H1 (cell line): ENCODE results near the gene KLHDC8B. TPM values are rescaled to one million over a fixed set of nuclear protein-coding genes. Genes with fewer than 3 reads are reported as not detected.
A peak's percentile ranks its signal among the peaks of the same experiment; 100 is the strongest.

Source experiments
- CTCF ChIA-PET: fragments of 300-600 bp; sonication (Branson Sonifier 250); formaldehyde crosslinking; loops from one replicate; lab custom pipeline; 2021; ENCODE audit not compliant: partially characterized antibody; lab: Charles Lee
- POLR2A ChIA-PET: fragments of 300-600 bp; sonication (Branson Sonifier 250); formaldehyde crosslinking; loops from one replicate; lab custom pipeline; 2021; ENCODE audit warnings: inconsistent platforms; ENCODE audit not compliant: partially characterized antibody; lab: Charles Lee
- DNase-seq, 2 experiments: peaks; one replicate each; pipeline versions ENCODE4 v3.0.0 to v3.0.0-alpha.2; 2010 to 2022; ENCODE audit warnings: low spot score in 2 of 2, low read depth in 1 of 2, mixed read lengths in 1 of 2
- FAIRE-seq: peaks from 2 replicates; lab custom pipeline; 2011; peaks lifted over from hg19 to GRCh38; lab: Jason Lieb, UNC
- H2AFZ ChIP-seq: 2 replicates; pipeline ENCODE4 v1.8.1; 2012; ENCODE audit warnings: low read length, inconsistent platforms
- H2AK5ac ChIP-seq: 2 replicates; pipeline ENCODE4 v1.6.1; 2013; ENCODE audit warnings: low read depth, low read length
- H2BK120ac ChIP-seq: replicated peaks from 2 replicates; pipeline ENCODE3; 2013; ENCODE audit warnings: low read depth, low read length, inconsistent platforms
- H2BK12ac ChIP-seq: 2 replicates; pipeline ENCODE4 v1.6.1; 2013; ENCODE audit warnings: low read depth, low read length
- H2BK15ac ChIP-seq: 2 replicates; pipeline ENCODE4 v1.6.1; 2013; ENCODE audit warnings: low read length
- H2BK20ac ChIP-seq: 2 replicates; pipeline ENCODE4 v1.6.1; 2013; ENCODE audit warnings: low read length
- H2BK5ac ChIP-seq: 2 replicates; pipeline ENCODE4 v1.6.1; 2013; ENCODE audit warnings: low read depth, low read length
- H3K14ac ChIP-seq: 2 replicates; pipeline ENCODE4 v1.6.1; 2013; ENCODE audit warnings: inconsistent platforms; ENCODE audit not compliant: insufficient read length
- H3K18ac ChIP-seq: 2 replicates; pipeline ENCODE4 v1.6.1; 2013; ENCODE audit warnings: low read length; ENCODE audit errors: extremely low read depth
- H3K23ac ChIP-seq: 2 replicates; pipeline ENCODE4 v1.6.1; 2013; ENCODE audit warnings: inconsistent platforms; ENCODE audit not compliant: insufficient read length
- H3K23me2 ChIP-seq: 2 replicates; pipeline ENCODE4 v1.6.1; 2013; ENCODE audit warnings: low read depth, low read length
- H3K27ac ChIP-seq: 2 replicates; pipeline ENCODE4 v1.6.1; 2011; ENCODE audit warnings: low read depth, low read length, inconsistent platforms
- H3K27me3 ChIP-seq, 4 experiments: replicated peaks in 1 of 4; 1 replicate in 1 of 4; 2 replicates in 3 of 4; pipeline versions ENCODE4 v1.6.1 to v1.8.1; 2011 to 2013; ENCODE audit warnings: low read length in 3 of 4, mild to moderate bottlenecking in 3 of 4, inconsistent platforms in 2 of 4, mixed read lengths in 2 of 4, moderate library complexity in 1 of 4; ENCODE audit not compliant: control insufficient read depth in 3 of 4, insufficient read depth in 3 of 4; ENCODE audit errors: extremely low read depth in 1 of 4
- H3K36me3 ChIP-seq, 4 experiments: 2 replicates each; pipeline versions ENCODE4 v1.6.1 to v1.8.1; 2011 to 2013; ENCODE audit warnings: mild to moderate bottlenecking in 4 of 4, low read length in 3 of 4, moderate library complexity in 2 of 4, control low read depth in 1 of 4, inconsistent platforms in 1 of 4; ENCODE audit not compliant: insufficient read depth in 4 of 4, control insufficient read depth in 2 of 4
- H3K4ac ChIP-seq: replicated peaks from 2 replicates; pipeline ENCODE3; 2013; ENCODE audit warnings: low read length, low read depth, mixed read lengths, inconsistent platforms; ENCODE audit not compliant: insufficient read length
- H3K4me1 ChIP-seq, 4 experiments: replicated peaks in 1 of 4; 1 replicate in 1 of 4; 2 replicates in 3 of 4; pipeline versions ENCODE4 v1.6.1 to v1.8.1; 2011 to 2013; ENCODE audit warnings: low read length in 3 of 4, inconsistent platforms in 2 of 4, mixed read lengths in 1 of 4; ENCODE audit not compliant: insufficient read depth in 4 of 4, control insufficient read depth in 3 of 4
- H3K4me2 ChIP-seq, 2 experiments: 2 replicates each; pipeline versions ENCODE4 v1.6.1 to v1.8.1; 2011 to 2013; ENCODE audit warnings: low read depth in 2 of 2, low read length in 2 of 2, control low read depth in 1 of 2, inconsistent platforms in 1 of 2, mild to moderate bottlenecking in 1 of 2; ENCODE audit not compliant: insufficient read depth in 1 of 2
- H3K4me3 ChIP-seq, 4 experiments: fragments of 200-600, 300-600 bp in 1 of 4; sonication (generic), shearing (Covaris generic), sonication (Bioruptor Twin) in 1 of 4; 2 replicates each; pipeline versions ENCODE4 v1.5.1 to v1.8.1; 2011 to 2016; ENCODE audit warnings: low read length in 4 of 4, low read depth in 3 of 4, control low read depth in 2 of 4, inconsistent platforms in 2 of 4, mild to moderate bottlenecking in 2 of 4, mixed read lengths in 1 of 4, moderate library complexity in 1 of 4; ENCODE audit not compliant: insufficient read depth in 2 of 4; ENCODE audit errors: extremely low read depth in 1 of 4
- H3K56ac ChIP-seq: replicated peaks from 2 replicates; pipeline ENCODE3; 2013; ENCODE audit warnings: low read depth, mild to moderate bottlenecking, mixed read lengths, low read length, inconsistent platforms; ENCODE audit not compliant: insufficient read length
- H3K79me1 ChIP-seq: 2 replicates; pipeline ENCODE4 v1.6.1; 2013; ENCODE audit warnings: low read depth, low read length, control low read depth
- H3K79me2 ChIP-seq, 2 experiments: 2 replicates each; pipeline versions ENCODE4 v1.6.1 to v1.8.1; 2012 to 2013; ENCODE audit warnings: low read length in 2 of 2, mild to moderate bottlenecking in 2 of 2, inconsistent platforms in 1 of 2; ENCODE audit not compliant: insufficient read depth in 2 of 2, control insufficient read depth in 1 of 2
- H3K9ac ChIP-seq, 4 experiments: replicated peaks in 1 of 4; 1 replicate in 1 of 4; 2 replicates in 3 of 4; pipeline versions ENCODE4 v1.6.1 to v1.8.1; 2011 to 2013; ENCODE audit warnings: low read depth in 3 of 4, low read length in 3 of 4, control low read depth in 2 of 4, mild to moderate bottlenecking in 2 of 4, moderate library complexity in 2 of 4, inconsistent platforms in 1 of 4; ENCODE audit errors: extremely low read depth in 1 of 4
- H3K9me3 ChIP-seq, 2 experiments: 2 replicates each; pipeline versions ENCODE4 v1.6.1 to v1.8.1; 2012 to 2013; ENCODE audit warnings: mild to moderate bottlenecking in 2 of 2, moderate library complexity in 2 of 2, control low read depth in 1 of 2, inconsistent platforms in 1 of 2, low read depth in 1 of 2, low read length in 1 of 2, mixed read lengths in 1 of 2; ENCODE audit not compliant: insufficient read depth in 2 of 2
- H4K20me1 ChIP-seq, 2 experiments: replicated peaks in 1 of 2; 2 replicates each; pipeline versions ENCODE3 to v1.8.1; 2011 to 2013; ENCODE audit warnings: inconsistent platforms in 2 of 2, low read length in 2 of 2, mild to moderate bottlenecking in 1 of 2; ENCODE audit not compliant: insufficient read depth in 2 of 2, control insufficient read depth in 1 of 2
- H4K5ac ChIP-seq: 2 replicates; pipeline ENCODE4 v1.6.1; 2013; ENCODE audit warnings: low read length, low read depth, mixed read lengths, inconsistent platforms; ENCODE audit not compliant: insufficient read length
- H4K8ac ChIP-seq: 2 replicates; pipeline ENCODE4 v1.8.0; 2013; ENCODE audit warnings: mild to moderate bottlenecking, moderate library complexity, low read length, inconsistent platforms; ENCODE audit not compliant: insufficient read depth; ENCODE audit errors: extremely low read depth
- H4K91ac ChIP-seq: replicated peaks from 2 replicates; pipeline ENCODE3; 2013; ENCODE audit warnings: low read length, mixed read lengths, inconsistent platforms; ENCODE audit not compliant: insufficient read length
- ATF2 ChIP-seq: IDR thresholded peaks from 2 replicates; pipeline ENCODE4 v1.6.1; 2012; ENCODE audit warnings: low read length, inconsistent platforms
- BACH1 ChIP-seq: IDR thresholded peaks from 2 replicates; pipeline ENCODE4 v1.6.1; 2012; ENCODE audit warnings: low read length, improper control_type of control experiment
- EGR1 ChIP-seq: IDR thresholded peaks from 2 replicates; pipeline ENCODE4 v1.6.1; 2011; ENCODE audit warnings: low read depth, low read length, borderline replicate concordance
- KDM4A ChIP-seq: IDR thresholded peaks from one replicate; pipeline ENCODE4 v1.7.1; 2012; ENCODE audit warnings: low read depth, mild to moderate bottlenecking, moderate library complexity, low read length, inconsistent platforms; ENCODE audit not compliant: severe bottlenecking
- NANOG ChIP-seq: IDR thresholded peaks from 2 replicates; pipeline ENCODE4 v1.6.1; 2011; ENCODE audit warnings: low read length, low read depth, mild to moderate bottlenecking, inconsistent platforms; ENCODE audit not compliant: insufficient read depth, poor library complexity, severe bottlenecking
- SIN3A ChIP-seq, 2 experiments: IDR thresholded peaks in 1 of 2; conservative IDR thresholded peaks in 1 of 2; 2 replicates each; pipeline ENCODE4 v1.6.1; 2011 to 2012; ENCODE audit warnings: low read length in 2 of 2, improper control_type of control experiment in 1 of 2, low read depth in 1 of 2, mild to moderate bottlenecking in 1 of 2
- SP1 ChIP-seq: IDR thresholded peaks from 2 replicates; pipeline ENCODE4 v1.6.1; 2011; ENCODE audit warnings: low read depth, low read length
- TEAD4 ChIP-seq: IDR thresholded peaks from 2 replicates; pipeline ENCODE4 v1.6.1; 2012; ENCODE audit warnings: low read depth, low read length, inconsistent platforms, mixed read lengths
- YY1 ChIP-seq: IDR thresholded peaks from 2 replicates; pipeline ENCODE4 v1.6.1; 2011; ENCODE audit warnings: low read depth, mild to moderate bottlenecking, low read length
- WGBS, 2 experiments: shearing (Covaris generic) in 1 of 2; methylation state at CpG; one replicate each; pipeline versions ENCODE4 v1.1.6 to v1.1.7; 2013 to 2015; ENCODE audit warnings: low lambda C conversion rate in 2 of 2, mixed read lengths in 2 of 2, inconsistent platforms in 1 of 2, low coverage in 1 of 2, missing lambda C conversion rate in 1 of 2; ENCODE audit not compliant: insufficient replicate concordance in 2 of 2, insufficient coverage in 1 of 2, insufficient read length in 1 of 2; ENCODE audit errors: extremely low coverage in 1 of 2, missing lambda C conversion rate in 1 of 2; 5-methylcytosine and 5-hydroxymethylcytosine counted together
- polyA plus RNA-seq, 7 experiments: library from polyadenylated mRNA; depleted of rRNA in 3 of 7; stranded (reverse) in 5 of 7; unstranded in 2 of 7; fragments of >200 nt in 5 of 7; fragments of 200-250 nt in 2 of 7; gene quantifications; 1 replicate in 5 of 7; 2 replicates in 1 of 7; 4 replicates in 1 of 7; pipeline versions ENCODE4 v1.2.1 to v1.2.3, GENCODE V29; 2011 to 2013; ENCODE audit warnings: missing spikeins in 2 of 7, mixed read lengths in 2 of 7
- total RNA-seq: library from RNA; stranded (reverse); fragmentation: NEBNext Ultra II Directional; extraction: Animal tissue kit (Norgen Biotek cat#: 25700); gene quantifications from 2 replicates; pipeline ENCODE4 v1.2.1, GENCODE V29; 2021

The KLHDC8B gene
- total and polyA plus RNA-seq, 2 of the 8 experiments (the other 6 are each of a cell fraction or from before 2014, with no cell fraction given), result 15.8 to 21.3 TPM

DNA sequence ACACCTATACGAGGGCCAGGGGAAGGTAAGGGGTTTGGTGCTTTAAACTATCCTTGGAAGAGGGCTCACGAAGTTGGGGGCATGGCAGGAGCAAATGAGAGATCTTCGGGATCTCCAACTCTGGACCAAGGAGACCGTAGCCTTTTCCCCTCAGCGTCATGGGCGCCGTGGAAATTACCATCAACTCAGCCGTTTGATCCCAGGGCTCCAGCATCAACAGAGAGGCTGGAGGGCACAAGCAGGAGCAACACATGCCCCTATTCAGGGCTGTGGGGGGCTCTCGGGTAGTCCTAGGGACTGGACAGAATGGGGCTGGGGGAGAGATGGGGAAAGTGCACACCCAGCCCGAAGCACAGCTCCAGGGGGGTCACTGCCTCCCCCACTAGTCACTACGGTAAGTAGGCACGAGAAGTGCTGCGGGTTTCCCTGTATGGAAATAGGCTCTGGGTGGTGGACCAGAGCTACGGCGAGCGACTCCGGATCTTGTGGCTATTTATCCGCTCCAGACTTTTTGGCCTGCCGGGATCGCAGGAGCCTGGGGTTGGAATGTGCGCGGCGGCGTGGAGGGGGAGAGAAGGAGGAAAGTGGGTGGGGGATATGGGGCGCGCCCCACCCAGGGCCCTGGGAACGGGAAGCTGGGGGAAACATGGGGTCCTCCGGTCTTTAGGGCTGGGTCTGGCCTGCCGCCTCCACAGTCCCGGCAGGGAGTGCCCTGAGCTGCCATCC is 38.0 kb upstream of the KLHDC8B start:
- Histone ChIP-seq H3K79me2 (no peaks in the 10 kb centered on the region), H2BK120ac (peak overlapping the region; percentile 93), H4K5ac (peak overlapping the region; percentile 90), H2AFZ (peak overlapping the region; percentile 95), H3K18ac (peak overlapping the region; percentile 75), H3K4me2 (peak overlapping the region; percentile 76 to 90), H4K91ac (peak overlapping the region; percentile 79), H4K8ac (peak overlapping the region; percentile 87; the same call in 1 of the 2 replicates), H4K20me1 (peaks cover 0 to 4% of the 10 kb centered on the region in 2 experiments), H2BK20ac (no peak overlapping the region), H2BK15ac (peak overlapping the region; percentile 25; the same call in 1 of the 2 replicates), H3K56ac (peak overlapping the region; percentile 87), H3K9ac (peak overlapping the region in 3 of 4 experiments; percentile 31 to 62 (median 46); a peak in 5 of 7 replicates), H3K4ac (peak overlapping the region; percentile 60), H3K36me3 (0 out of 8 replicates have a peak, but pooled peaks cover 0 to 2% (median 0%) of the 10 kb centered on the region in 4 experiments), H2BK12ac (peak overlapping the region; percentile 41; the same call in 1 of the 2 replicates), H3K4me3 (peak overlapping the region; percentile 62 to 92 (median 81)), H3K23ac (no peak overlapping the region), H3K9me3 (no peaks in the 10 kb centered on the region), H3K27ac (peak overlapping the region; percentile 43; the same call in 1 of the 2 replicates), H2AK5ac (no peak overlapping the region), H3K4me1 (peaks cover 0 to 8% (median 7%) of the 10 kb centered on the region in 4 experiments; a peak in 6 of 7 replicates), H3K27me3 (no peaks in the 10 kb centered on the region; a peak in 2 of 7 replicates), H3K14ac (peak overlapping the region; percentile 70), H3K79me1 (0 out of 2 replicates have a peak, but pooled peaks cover 4% of the 10 kb centered on the region), H2BK5ac (peak overlapping the region; percentile 69; the same call in 1 of the 2 replicates), H3K23me2 (peaks cover 12% of the 10 kb centered on the region)
- DNase-seq, result peak in 1 of 2 experiments; percentile 85
- WGBS, 2 experiments, result 1% methylated on average over 19 of the region's 30 CpGs; no CpG with 5 or more reads in 1 of the 2 experiments
- POLR2A ChIA-PET, result interaction anchor here (0.6 to 2.4 kb wide), 18 partner anchors 9 to 781 kb away, joined by 3 to 14 read pairs (median 3); partner anchors contain the start of genes DAG1, NDUFAF3, QARS1 and QRICH1
- FAIRE-seq, result no peak
- CTCF ChIA-PET, result interaction anchor here (0.5 to 5.5 kb wide), 15 partner anchors 12 to 311 kb away, joined by 3 to 43 read pairs (median 3); partner anchors contain the start of gene USP19
- TF ChIP-seq SIN3A (conservative IDR thresholded peaks at IDR 0.05 in 1 of 2, IDR thresholded peaks at IDR 0.05 in 1 of 2; ENCODE audit: low read depth in 1 of 2, low read length in 2 of 2) (peak; percentile 44 to 58; a peak in 1 of 4 replicates), NANOG (peak; percentile 24), YY1 (peak; percentile 70), KDM4A (peak; percentile 67), EGR1 (0 out of 2 replicates have a peak, but pooled peaks have one; percentile 34), SP1 (peak; percentile 94), TEAD4 (peak; percentile 92), BACH1 (no peak), ATF2 (no peak)
